Neural crest cell (in vitro differentiated cells): Measurements from ENCODE around the gene PRRX2. TPM values are rescaled to one million over a fixed set of nuclear protein-coding genes. Genes with fewer than 3 reads are reported as not detected.

Experiments used
- DNase-seq: peaks from one replicate; pipeline ENCODE4 v3.0.0; 2021; ENCODE audit warnings: low read depth, mixed read lengths, low spot score
- H3K27ac Mint-ChIP-seq: one replicate; pipeline ENCODE4 v1.8.0; 2021; ENCODE audit warnings: mild to moderate bottlenecking, mixed read lengths; ENCODE audit not compliant: unreplicated experiment
- H3K27me3 Mint-ChIP-seq: 2 replicates; pipeline ENCODE4 v1.8.0; 2021; ENCODE audit warnings: low read depth, mild to moderate bottlenecking, mixed read lengths
- H3K36me3 Mint-ChIP-seq: 2 replicates; pipeline ENCODE4 v1.8.0; 2021; ENCODE audit warnings: low read depth, mild to moderate bottlenecking, mixed read lengths
- H3K4me1 Mint-ChIP-seq: 2 replicates; pipeline ENCODE4 v1.8.0; 2021; ENCODE audit warnings: mixed read lengths
- H3K4me3 Mint-ChIP-seq: one replicate; pipeline ENCODE4 v1.8.0; 2021; ENCODE audit warnings: mild to moderate bottlenecking, mixed read lengths
- H3K9me3 Mint-ChIP-seq: 2 replicates; pipeline ENCODE4 v1.8.0; 2021; ENCODE audit warnings: mixed read lengths
- total RNA-seq: library from RNA; stranded (reverse); gene quantifications from 2 replicates; pipeline ENCODE4 v1.2.1, GENCODE V29; 2021
- TF ChIP-seq, protein P1 (sequence below): fragments of 200-600 bp; sonication (generic); conservative IDR thresholded peaks from 2 replicates; pipeline ENCODE4 v1.5.0; 2021; ENCODE audit warnings: antibody characterized with exemption, mild to moderate bottlenecking

PRRX2 gene
- total RNA-seq, 1 donor from 2014 or later, result 0.65 TPM

DNA sequence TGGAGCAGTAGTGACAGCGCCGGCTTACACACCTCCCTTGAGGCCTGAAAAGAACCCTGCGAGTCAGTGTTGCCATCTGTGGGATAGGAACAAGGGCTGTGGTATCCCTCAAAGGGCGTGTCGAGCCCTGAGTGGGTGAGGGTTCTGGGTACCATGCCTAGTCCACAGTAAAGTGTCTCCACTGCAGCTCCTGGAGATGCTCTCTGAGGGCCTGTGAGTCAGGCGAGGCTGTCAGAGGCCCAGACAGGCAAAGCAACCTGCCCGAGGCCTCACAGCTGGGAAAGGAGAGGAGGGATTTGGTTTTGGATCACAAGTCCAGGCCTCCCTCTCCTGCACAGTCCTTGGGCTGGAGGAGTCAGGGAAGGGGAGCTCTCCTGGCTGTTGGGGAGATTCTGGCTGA is 6.1 kb downstream of the PRRX2 start:
- no peak for DNase-seq
- H3K4me1 Mint-ChIP-seq, result peaks cover 10% of the 10 kb centered on the region
- no peak overlapping the region for H3K4me3 Mint-ChIP-seq
- TF ChIP-seq, protein P1, sequence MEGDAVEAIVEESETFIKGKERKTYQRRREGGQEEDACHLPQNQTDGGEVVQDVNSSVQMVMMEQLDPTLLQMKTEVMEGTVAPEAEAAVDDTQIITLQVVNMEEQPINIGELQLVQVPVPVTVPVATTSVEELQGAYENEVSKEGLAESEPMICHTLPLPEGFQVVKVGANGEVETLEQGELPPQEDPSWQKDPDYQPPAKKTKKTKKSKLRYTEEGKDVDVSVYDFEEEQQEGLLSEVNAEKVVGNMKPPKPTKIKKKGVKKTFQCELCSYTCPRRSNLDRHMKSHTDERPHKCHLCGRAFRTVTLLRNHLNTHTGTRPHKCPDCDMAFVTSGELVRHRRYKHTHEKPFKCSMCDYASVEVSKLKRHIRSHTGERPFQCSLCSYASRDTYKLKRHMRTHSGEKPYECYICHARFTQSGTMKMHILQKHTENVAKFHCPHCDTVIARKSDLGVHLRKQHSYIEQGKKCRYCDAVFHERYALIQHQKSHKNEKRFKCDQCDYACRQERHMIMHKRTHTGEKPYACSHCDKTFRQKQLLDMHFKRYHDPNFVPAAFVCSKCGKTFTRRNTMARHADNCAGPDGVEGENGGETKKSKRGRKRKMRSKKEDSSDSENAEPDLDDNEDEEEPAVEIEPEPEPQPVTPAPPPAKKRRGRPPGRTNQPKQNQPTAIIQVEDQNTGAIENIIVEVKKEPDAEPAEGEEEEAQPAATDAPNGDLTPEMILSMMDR, result no peak
- peaks cover 18% of the 10 kb centered on the region for H3K27me3 Mint-ChIP-seq
- H3K36me3 Mint-ChIP-seq, result no peaks in the 10 kb centered on the region
- no peak overlapping the region for H3K27ac Mint-ChIP-seq
- H3K9me3 Mint-ChIP-seq, result no peaks in the 10 kb centered on the region

- Mint-ChIP-seq H3K9me3 (no peaks in the 10 kb centered on the region), H3K4me3 (no peak overlapping the region), H3K4me1 (peaks cover 10% of the 10 kb centered on the region), H3K36me3 (no peaks in the 10 kb centered on the region), H3K27me3 (peaks cover 11% of the 10 kb centered on the region), H3K27ac (no peak overlapping the region)
- TF ChIP-seq, protein P1, result no peak
- no peak for DNase-seq
Observed at GRCh38 chr9:129672702-129673101, 7.3 kb downstream of the PRRX2 start.

GRCh38 chr9:129673602-129674001 is 8.2 kb downstream of the PRRX2 start:
- H3K9me3 Mint-ChIP-seq, result no peaks in the 10 kb centered on the region
- H3K4me1 Mint-ChIP-seq, result peaks cover 14% of the 10 kb centered on the region
- peaks cover 13% of the 10 kb centered on the region for H3K27me3 Mint-ChIP-seq
- no peak for DNase-seq
- no peaks in the 10 kb centered on the region for H3K36me3 Mint-ChIP-seq
- TF ChIP-seq, protein P1, result no peak
- no peak overlapping the region for H3K4me3 Mint-ChIP-seq
- H3K27ac Mint-ChIP-seq, result no peak overlapping the region

DNA sequence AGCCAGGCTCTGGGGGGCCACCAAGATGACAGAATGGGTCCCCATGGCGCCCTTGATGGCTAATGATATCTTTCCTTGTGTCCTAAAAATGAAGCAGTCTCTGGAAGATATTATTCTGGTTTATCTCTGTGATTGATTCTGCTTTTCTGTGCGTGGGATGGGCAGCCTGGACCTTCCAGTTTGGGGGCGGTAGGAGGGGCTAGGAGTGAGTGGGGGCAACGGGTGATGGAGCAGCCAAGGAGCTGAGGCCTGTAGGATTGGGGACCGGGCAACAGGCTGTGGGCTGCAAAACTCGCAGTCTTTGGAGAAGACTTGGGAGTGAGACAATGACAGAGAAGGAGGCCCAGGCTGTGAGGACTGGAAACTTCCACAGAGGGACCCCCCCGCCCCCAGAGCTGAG is 8.8 kb downstream of the PRRX2 start:
- Mint-ChIP-seq H3K36me3 (no peaks in the 10 kb centered on the region), H3K27ac (peak overlapping the region; percentile 4), H3K4me3 (no peak overlapping the region), H3K9me3 (no peaks in the 10 kb centered on the region), H3K4me1 (peaks cover 14% of the 10 kb centered on the region), H3K27me3 (peaks cover 11% of the 10 kb centered on the region)
- DNase-seq, result no peak
- TF ChIP-seq, protein P1, result no peak

DNA sequence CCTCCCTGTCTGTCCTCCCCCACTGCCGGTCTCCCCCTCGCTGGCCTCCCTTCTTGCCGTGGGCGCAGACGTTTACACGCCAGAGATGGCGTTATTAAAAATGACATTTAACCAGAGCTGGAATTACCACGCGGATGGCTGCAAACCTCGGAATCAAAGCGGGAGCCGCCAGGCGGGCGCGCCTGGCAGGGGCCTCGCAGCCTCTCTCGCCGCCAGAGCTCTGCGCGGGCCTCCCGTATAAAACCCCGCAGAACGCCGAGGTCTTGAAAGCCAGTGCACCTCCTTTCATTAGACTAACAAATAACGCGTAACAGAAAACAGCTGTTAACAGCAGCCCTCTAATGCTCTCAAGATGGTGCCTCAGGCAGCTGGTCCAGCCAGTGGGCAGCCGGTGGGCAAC is 10.2 kb downstream of the PRRX2 start:
- no peak for DNase-seq
- H3K4me1 Mint-ChIP-seq, result peaks cover 10% of the 10 kb centered on the region
- TF ChIP-seq, protein P1, result no peak
- H3K4me3 Mint-ChIP-seq, result no peak overlapping the region
- H3K27ac Mint-ChIP-seq, result no peak overlapping the region
- no peaks in the 10 kb centered on the region for H3K9me3 Mint-ChIP-seq
- peaks cover 5% of the 10 kb centered on the region for H3K27me3 Mint-ChIP-seq
- no peaks in the 10 kb centered on the region for H3K36me3 Mint-ChIP-seq

DNA sequence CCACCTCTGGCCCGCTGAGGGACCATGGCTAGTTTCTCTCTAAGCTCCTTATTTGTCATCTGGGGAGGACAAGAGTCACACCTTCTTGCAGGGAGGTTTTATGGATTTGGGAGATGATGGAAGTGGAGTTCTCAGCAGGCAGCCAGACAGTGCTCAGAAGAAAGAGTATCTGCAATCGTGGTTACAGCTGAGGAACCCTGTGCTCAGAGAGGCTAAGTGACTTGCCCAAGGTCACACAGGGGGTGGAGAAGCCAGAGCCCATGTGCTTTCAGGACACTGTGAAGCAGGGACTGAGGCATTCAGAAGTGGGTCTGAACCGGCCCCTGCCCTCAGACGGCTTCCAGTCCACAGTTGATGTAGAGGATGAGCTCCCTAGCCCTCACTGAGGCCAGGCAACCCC is 10.8 kb downstream of the PRRX2 start:
- no peaks in the 10 kb centered on the region for H3K36me3 Mint-ChIP-seq
- H3K9me3 Mint-ChIP-seq, result no peaks in the 10 kb centered on the region
- no peak for DNase-seq
- H3K27ac Mint-ChIP-seq, result no peak overlapping the region
- no peak overlapping the region for H3K4me3 Mint-ChIP-seq
- TF ChIP-seq, protein P1, result no peak
- H3K27me3 Mint-ChIP-seq, result peaks cover 5% of the 10 kb centered on the region
- peaks cover 5% of the 10 kb centered on the region for H3K4me1 Mint-ChIP-seq
